Smooth muscle cell (in vitro differentiated cells): ENCODE measurements around the gene TMEM184A. TPM values are rescaled to one million over a fixed set of nuclear protein-coding genes. Genes with fewer than 3 reads are reported as not detected.

Experiments
- DNase-seq: peaks from one replicate; lab custom pipeline; 2025; ENCODE audit not compliant: unreplicated experiment; lab: John Stamatoyannopoulos, UW
- H2AFZ ChIP-seq: fragments of 200-600 bp; sonication (generic); 2 replicates; pipeline ENCODE4 v1.6.0; 2016; ENCODE audit warnings: antibody characterized with exemption, low read depth, mild to moderate bottlenecking
- H3F3A ChIP-seq: fragments of 200-600 bp; sonication (generic); 2 replicates; pipeline ENCODE4 v1.6.0; 2017; ENCODE audit warnings: antibody characterized with exemption, low read depth
- H3K27ac ChIP-seq: fragments of 200-600 bp; sonication (generic); 2 replicates; pipeline ENCODE4 v1.5.1; 2016; ENCODE audit warnings: low read depth, mild to moderate bottlenecking
- H3K27me3 ChIP-seq: fragments of 200-600 bp; sonication (generic); 2 replicates; pipeline ENCODE4 v1.6.1; 2016; ENCODE audit warnings: low read depth, mild to moderate bottlenecking
- H3K36me3 ChIP-seq: fragments of 200-600 bp; sonication (generic); 2 replicates; pipeline ENCODE4 v1.5.1; 2016; ENCODE audit warnings: low read depth
- H3K4me1 ChIP-seq: fragments of 200-600 bp; sonication (generic); 2 replicates; pipeline ENCODE4 v1.5.1; 2016; ENCODE audit warnings: low read depth
- H3K4me2 ChIP-seq: fragments of 200-600 bp; sonication (generic); 2 replicates; pipeline ENCODE4 v1.6.0; 2016; ENCODE audit warnings: mild to moderate bottlenecking
- H3K4me3 ChIP-seq: fragments of 200-600 bp; sonication (generic); 2 replicates; pipeline ENCODE4 v1.5.1; 2016; ENCODE audit warnings: mild to moderate bottlenecking
- H3K79me2 ChIP-seq: fragments of 200-600 bp; sonication (generic); 2 replicates; pipeline ENCODE4 v1.6.0; 2016; ENCODE audit warnings: low read depth, mild to moderate bottlenecking
- H3K9ac ChIP-seq: fragments of 200-600 bp; sonication (generic); 2 replicates; pipeline ENCODE4 v1.6.0; 2016; ENCODE audit warnings: low read depth
- H3K9me3 ChIP-seq: fragments of 200-600 bp; sonication (generic); replicated peaks from 2 replicates; pipeline ENCODE4 v1.5.1; 2016; ENCODE audit warnings: low read depth
- H4K20me1 ChIP-seq: fragments of 200-600 bp; sonication (generic); 2 replicates; pipeline ENCODE4 v1.6.0; 2016; ENCODE audit warnings: low read depth
- CTCF ChIP-seq: fragments of 200-600 bp; sonication (generic); IDR thresholded peaks from 2 replicates; pipeline ENCODE4 v1.5.1; 2017; ENCODE audit warnings: borderline replicate concordance, mild to moderate bottlenecking, antibody characterized with exemption; ENCODE audit not compliant: insufficient read depth, poor library complexity, severe bottlenecking
- WGBS: methylation state at CpG from one replicate; pipeline ENCODE4 v1.1.7; 2016; ENCODE audit warnings: low lambda C conversion rate; 5-methylcytosine and 5-hydroxymethylcytosine counted together
- polyA plus RNA-seq: library from polyadenylated mRNA; unstranded; fragments of >200 nt; fragmentation: Nextera tagmentation; extraction: Ambion mirVana; gene quantifications from 2 replicates; pipeline ENCODE4 v1.2.1, GENCODE V29; 2016
- total RNA-seq: library from RNA; depleted of rRNA; stranded (reverse); fragments of >200 nt; gene quantifications from 2 replicates; pipeline ENCODE4 v1.2.3, GENCODE V29; 2014

TMEM184A gene
- total and polyA plus RNA-seq, 2 experiments from 2014 or later: 1.6 to 4.8 TPM

- H3K79me2 ChIP-seq: peaks cover 25% of the 10 kb centered on the region
- no peaks in the 10 kb centered on the region for H3K9me3 ChIP-seq
- peaks cover 11% of the 10 kb centered on the region for H4K20me1 ChIP-seq
- TF ChIP-seq CTCF: peak; percentile 73
- peak; percentile 39 for DNase-seq
- H3K4me2 ChIP-seq: peak within 1 kb of the TSS; percentile 98
- no peaks in the 10 kb centered on the region for H3F3A ChIP-seq
- H3K36me3 ChIP-seq: no peaks in the 10 kb centered on the region
- peak within 1 kb of the TSS; percentile 99 for H3K4me3 ChIP-seq
- peak within 1 kb of the TSS; percentile 85 for H2AFZ ChIP-seq
- H3K4me1 ChIP-seq: peaks cover 7% of the 10 kb centered on the region
- H3K27ac ChIP-seq: peak within 1 kb of the TSS; percentile 23
- peak within 1 kb of the TSS; percentile 91 for H3K9ac ChIP-seq
- H3K27me3 ChIP-seq: no peaks in the 10 kb centered on the region
- 2% methylated on average over 89 of the region's 118 CpGs for WGBS
Observed at GRCh38 chr7:1503816-1504775, 51.9 kb downstream of the TMEM184A start, which contains the start of gene INTS1. INTS1 (minus strand) TSS chr7:1504389; CDS start chr7:1503960, 429 bp downstream.

GRCh38 chr7:1503390-1503789 is 52.6 kb downstream of the TMEM184A start:
- WGBS: 41% methylated on average over 23 of the region's 24 CpGs
- Histone ChIP-seq H3K36me3 (no peaks in the 10 kb centered on the region), H3K4me3 (peak overlapping the region; percentile 99), H4K20me1 (peaks cover 11% of the 10 kb centered on the region), H3K9me3 (no peaks in the 10 kb centered on the region), H3F3A (no peaks in the 10 kb centered on the region), H3K79me2 (peaks cover 25% of the 10 kb centered on the region), H3K4me1 (peaks cover 7% of the 10 kb centered on the region), H3K9ac (peak overlapping the region; percentile 91), H3K4me2 (peak overlapping the region; percentile 98), H3K27ac (no peak overlapping the region), H3K27me3 (no peaks in the 10 kb centered on the region), H2AFZ (no peak overlapping the region)
- DNase-seq: no peak
- TF ChIP-seq CTCF: no peak

GRCh38 chr7:1502845-1503244 is 53.2 kb downstream of the TMEM184A start:
- Histone ChIP-seq H3K9ac (peak overlapping the region; percentile 91), H3F3A (no peaks in the 10 kb centered on the region), H3K4me3 (peak overlapping the region; percentile 99), H3K27me3 (no peaks in the 10 kb centered on the region), H3K4me1 (peaks cover 7% of the 10 kb centered on the region), H3K36me3 (no peaks in the 10 kb centered on the region), H3K9me3 (no peaks in the 10 kb centered on the region), H3K27ac (no peak overlapping the region), H3K79me2 (peaks cover 25% of the 10 kb centered on the region), H4K20me1 (peaks cover 11% of the 10 kb centered on the region), H3K4me2 (peak overlapping the region; percentile 98), H2AFZ (no peak overlapping the region)
- 98% methylated on average over 16 of the region's 20 CpGs for WGBS
- no peak for DNase-seq
- TF ChIP-seq CTCF: no peak
